ENCODE measurements around the gene TXLNB.

TXLNB gene

DNA sequence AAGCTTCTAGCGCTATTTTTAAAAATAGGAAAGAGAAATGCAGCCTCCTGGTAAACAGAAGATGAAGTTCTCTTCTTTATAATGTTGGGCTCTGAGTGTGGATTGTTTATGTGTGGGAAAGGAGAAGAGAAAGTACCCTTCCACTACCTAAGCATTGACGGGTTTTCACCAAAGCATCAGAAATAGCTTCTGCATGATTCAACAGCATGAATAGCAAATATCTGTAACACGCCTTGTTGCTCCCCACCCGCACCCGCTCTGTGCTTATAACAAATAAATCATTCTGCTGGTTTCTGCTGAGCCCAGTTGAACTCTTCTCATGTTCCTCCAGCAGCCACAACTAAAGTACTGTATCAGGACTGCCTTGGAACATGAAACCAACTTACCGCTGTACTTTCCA, 20.7 kb downstream of the TXLNB start:
- peak; percentile 60 for DNase-seq (ENCODE audit: low spot score)

DNA sequence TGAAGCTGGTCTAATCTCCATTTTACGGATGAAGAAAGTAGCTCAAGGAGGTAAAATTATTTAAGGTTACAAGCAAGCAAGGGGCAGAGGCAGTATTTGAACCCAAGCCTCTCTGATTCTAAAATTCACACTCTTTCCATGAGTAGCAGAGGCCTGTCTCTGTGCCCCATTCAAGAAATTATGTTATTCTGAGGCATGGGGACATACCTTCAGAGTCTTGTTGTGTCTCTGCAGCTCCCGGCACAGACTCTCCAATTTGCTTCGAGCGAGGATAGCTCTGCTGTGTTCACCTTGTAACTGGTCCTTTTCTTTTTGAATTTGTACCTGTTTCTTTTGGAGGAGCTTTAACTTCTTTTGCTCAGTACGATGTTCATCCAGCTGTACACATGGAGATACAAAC, 21.5 kb downstream of the TXLNB start:
- DNase-seq (ENCODE audit: low spot score), result no peak

DNA sequence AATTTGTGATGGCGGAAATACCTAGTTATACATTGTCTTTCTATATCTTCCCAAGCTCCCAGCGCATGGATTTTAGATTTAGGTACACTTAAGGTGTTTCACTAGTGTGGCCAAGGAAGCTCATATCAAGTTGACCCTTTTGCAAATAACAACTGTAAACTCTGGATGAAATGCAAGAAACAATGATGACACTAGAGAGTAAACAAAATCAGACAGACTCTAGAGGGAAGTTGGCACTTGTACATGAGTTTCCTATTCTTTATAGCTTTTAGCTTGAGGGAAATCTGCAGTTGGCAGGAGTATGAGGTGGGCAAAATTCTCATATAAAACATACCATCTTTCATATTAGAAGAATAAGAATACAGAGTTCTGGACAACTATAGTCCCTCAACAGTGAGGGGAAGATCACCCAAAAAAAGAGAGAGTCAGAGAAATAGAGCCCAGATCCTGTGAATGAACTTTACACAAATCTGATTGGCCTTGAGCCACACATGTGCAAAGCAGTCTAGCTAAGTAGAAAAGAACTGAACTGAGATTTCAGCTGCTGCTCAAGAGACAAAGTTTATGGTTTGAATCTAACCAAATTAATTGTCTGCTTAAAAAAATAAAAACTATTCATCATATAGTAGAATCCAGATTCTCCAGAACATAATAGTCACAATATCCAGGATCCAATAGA, 26.1 kb downstream of the TXLNB start:
- DNase-seq (ENCODE audit: low spot score), result no peak

DNA sequence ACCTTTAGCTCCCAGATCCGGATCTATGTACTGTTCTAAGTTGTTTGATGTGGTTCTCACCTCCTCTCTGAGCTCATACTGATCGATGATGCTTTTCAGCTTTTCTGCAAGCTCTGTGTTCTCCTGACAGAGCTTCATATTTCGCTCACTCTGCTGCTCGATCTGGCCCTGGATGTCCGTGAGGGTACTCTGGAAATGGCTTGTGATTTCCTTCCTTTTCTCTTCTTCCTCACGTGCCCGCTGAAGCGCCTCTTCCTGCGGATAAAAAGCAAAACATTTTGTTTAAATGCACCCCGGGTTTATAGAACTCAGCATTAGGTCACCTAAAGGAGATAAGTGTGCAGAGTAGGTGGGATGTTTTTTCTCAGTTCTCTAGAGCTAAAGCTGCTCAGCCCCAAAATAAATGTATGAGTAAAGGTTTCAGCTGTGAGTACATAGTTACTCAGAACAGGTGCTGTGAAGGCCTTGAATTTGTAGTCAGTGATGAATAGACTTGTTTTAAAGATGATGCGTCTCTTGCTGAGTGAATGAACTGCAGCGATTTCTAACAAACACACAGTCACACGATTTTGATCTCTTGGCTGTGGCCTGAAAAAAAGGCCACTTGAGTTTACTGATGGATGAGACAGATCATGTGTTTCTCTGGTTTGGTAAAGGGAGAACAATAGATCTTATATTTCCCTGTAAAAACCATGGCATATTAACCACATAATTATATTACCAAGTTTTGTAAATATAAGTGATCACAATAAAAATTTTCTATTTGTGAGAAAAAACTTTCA, 29.1 kb downstream of the TXLNB start:
- peak; percentile 12 for DNase-seq (ENCODE audit: low spot score)

DNA sequence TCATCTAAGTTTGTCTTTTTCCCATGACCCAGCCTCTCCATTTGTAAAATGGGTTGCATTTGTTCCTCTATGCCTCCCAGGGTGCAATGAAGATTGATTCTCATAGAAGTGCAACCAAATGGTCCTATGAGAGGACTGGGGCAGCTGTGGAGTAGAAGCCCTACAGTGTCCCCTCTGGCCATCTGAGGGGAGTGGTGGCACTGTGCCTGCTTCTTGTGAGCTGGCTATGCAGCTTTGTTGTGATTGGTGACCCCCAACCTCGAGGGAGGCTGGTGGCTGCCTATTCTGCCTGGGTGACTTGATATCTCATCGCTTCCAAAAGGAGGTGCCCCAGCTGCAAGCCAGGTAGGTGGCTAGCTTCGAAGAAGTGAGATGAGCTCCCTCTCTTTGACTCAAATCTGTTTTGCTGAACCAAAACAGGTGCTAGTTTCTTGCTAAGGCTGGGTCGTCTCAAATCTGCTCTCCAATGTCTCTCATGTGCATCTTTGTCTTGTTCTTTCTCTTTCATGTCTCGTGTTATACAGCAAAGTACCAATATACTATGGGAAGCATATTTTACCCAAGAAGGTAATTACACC, 33.9 kb downstream of the TXLNB start:
- no peak for DNase-seq (ENCODE audit: low spot score)

DNA sequence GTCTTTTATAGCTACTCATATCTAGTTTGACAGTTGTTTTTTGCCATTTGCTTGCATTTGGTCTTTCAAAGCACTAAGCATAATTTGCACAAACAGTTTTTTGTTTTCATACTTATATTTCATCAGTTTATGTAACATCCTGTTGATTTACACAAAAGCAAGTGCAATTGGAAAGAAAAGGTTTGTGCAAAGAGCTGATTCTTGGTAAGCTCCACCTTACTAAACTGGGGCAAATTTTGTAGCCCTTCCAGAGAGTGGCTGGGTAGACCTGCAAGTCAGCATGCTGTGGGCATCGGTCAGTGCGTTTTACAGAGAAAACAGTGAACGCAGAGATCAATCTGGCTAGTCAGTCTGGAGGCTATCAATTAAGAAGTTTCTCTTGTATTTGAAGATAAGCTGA, 34.5 kb downstream of the TXLNB start:
- no peak for DNase-seq (ENCODE audit: low spot score)

DNA sequence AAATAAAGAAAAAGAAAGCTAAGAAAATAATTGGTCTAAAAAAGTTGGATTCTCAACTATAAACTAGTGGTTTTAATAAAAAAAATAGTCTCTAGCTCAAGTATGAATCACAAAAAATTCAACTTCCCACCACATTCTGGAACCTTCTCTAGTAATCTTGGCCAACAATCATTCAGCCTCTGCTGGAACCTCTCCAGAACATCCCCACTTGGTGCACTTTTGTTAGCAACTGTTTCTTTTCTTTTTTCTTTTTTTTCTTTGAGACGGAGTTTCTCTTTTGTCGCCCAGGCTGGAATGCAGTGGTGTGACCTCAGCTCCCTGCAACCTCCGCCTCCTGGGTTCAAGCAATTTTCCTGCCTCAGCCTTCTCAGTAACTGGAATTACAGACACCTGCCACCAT, 35.7 kb downstream of the TXLNB start:
- no peak for DNase-seq (ENCODE audit: low spot score)

DNA sequence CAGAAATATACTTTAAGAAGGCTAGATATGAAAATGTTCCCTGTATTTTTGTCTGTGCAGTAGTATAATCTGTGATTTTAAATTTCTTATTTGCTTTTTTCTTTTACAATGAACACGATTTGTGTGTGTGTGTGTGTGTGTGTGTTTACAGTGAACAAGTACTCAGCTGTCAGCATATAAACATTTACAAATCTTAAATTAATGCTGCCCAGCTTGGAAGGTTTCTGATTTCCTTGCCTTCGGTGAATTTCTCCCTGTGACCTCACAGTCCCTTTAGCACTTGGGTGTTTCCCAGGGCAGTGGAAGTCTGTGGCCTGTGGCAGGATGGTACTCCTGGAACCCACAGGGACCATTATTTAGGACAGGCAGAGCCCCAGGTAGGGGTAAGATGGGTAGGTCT, 37.6 kb downstream of the TXLNB start:
- no peak for DNase-seq (ENCODE audit: low spot score)

DNA sequence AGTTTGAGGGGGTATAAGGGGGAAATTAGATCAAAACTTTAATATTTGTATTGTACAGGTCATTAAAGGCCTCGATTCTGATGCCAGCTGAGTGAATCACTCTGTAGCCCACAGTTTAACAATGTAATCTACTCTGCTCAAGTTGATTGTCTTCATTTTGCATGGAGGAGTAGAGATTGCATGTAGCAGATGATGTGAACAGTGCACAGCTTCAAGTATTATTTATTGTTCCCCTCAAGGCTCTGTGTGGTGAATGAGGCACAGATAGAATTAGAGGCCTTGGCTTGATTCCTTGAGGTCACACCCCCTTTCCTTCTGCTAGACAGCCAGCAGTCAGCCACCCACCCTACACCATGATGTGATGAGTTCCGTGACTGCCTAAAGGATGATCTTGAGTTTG, 38.1 kb downstream of the TXLNB start:
- no peak for DNase-seq (ENCODE audit: low spot score)

DNA sequence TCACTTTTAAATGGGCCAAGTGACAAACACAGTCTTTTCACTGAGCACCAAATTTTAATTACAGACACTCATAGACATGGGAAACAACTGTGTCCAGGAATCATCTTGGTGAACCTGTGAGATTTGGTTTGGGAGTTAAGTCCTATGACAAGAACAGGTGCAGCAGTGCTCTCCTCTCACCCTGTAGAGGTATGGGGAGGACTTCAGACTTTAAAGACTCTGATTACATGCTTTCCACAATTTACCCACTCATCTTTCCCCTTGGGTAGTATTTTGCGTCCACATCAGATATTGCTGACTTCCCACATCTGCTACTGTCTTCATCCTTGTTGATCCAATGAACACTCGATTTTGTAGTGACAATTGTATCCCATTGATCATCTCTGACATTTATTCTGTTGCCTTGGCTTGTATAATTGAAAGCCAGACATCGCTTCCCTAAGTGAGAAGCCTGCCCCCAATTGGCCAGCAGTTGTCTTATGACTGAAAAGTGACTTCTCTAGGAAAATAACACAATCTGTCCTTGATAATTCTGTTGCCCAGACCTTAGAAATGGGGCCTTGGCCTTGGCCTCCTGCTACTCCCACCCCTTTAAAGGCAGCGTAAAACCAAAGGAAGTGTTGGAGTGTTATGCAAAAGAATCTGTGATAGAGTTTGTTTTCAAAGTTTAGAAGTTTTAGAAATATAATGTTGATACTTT, 40.0 kb downstream of the TXLNB start:
- DNase-seq (ENCODE audit: low spot score), result no peak

DNA sequence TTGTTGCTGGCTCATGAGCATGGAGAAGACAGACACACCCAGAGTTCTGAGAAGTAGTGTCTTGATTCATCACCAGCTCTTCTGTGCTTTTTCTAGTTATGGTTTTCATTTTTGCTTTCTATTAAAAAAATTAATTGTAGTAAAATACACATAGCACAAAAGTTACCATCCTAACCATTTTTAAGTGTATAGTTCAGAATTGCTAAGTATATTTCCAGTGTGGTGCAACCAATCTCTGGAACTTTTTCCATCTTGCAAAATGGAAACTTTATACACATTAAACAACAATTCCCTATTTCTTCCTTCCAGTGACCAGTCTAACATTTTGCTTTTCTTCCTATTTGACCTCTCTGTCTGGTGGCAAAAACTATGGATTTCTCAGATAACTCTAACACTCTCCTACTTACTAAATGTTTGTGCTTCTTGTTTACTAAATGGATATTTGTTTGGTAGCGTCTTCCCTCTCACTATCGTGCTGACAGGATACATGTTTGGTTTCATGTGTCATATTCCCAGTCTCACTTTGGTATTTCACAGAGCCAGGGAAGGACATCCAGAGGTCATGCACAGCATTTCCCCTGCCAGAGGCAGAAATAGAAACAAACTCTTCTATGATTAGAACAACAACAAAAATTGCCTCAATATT, 40.6 kb downstream of the TXLNB start:
- no peak for DNase-seq (ENCODE audit: low spot score)

DNA sequence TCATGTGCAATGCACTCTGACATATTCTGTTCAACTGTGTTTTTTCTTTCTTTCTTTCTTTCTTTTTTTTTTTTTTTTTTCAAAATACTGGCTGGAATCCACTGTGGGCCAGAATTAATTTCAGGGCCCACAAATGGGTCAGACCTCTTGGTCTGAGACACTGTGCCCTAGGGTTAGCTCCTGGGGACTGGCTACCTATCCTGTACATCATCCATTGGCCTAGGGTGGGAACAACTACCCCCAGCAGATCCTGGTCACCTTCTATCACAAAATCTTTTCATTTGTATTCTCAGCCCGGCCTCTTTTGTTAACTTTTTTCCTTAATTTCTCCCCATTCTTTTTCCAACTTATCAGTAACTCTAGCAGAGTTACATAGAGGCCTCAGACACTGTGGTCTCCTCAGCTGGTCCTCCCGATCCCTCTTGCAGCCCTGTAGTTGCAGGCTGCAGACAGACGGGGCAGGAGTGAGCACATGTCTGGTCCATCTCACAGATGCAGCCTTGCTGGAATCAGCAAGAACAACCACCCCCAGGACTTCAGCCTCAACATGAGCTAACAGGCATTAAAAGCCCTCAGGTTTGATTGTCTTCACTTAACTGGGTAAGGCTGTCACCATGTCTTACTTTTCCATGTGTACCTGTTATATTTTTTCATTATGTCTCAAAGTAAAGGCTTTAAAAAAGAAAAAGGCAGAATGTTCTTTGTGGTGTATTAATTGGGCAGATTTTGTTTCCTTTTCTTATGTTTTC, 41.3 kb downstream of the TXLNB start:
- DNase-seq (ENCODE audit: low spot score), result peak; percentile 79

DNA sequence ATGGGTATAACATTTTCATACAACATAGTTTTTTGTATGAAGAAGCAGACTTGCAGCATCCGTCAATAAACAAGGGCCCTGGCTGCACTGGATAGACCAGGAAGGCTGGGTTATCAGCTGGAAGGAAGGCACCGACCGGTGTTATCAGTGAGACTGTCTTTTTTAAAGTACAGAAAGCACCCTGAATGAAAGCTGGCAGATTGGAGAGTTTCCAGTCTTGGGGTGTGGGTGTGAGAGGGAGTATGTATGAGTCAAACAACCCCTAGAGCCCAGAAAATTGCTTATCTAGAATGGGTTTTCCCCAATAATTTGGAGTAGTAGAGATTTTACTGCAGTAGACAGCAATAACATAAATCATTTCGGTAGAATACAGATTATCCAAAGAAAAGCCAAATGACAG, 42.4 kb downstream of the TXLNB start:
- DNase-seq (ENCODE audit: low spot score), result no peak

DNA sequence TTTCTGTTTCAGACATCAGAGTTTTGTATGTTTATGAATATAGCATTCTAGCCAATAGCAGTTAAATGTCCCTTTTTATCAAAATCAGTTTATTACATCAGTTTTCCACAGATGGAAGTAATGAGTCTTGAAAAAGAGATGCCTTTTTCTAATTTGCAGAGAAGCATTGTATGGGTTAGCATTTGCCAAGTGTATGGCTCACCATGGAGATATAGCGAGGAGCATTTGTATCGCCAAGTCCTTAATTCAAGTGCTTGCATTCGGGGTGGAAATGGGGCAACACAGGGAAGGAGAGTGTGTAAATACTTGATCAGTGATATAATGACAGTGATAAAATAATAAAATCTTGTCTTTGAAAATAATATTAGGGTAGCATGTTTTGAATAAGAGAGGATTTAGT, 42.9 kb downstream of the TXLNB start:
- DNase-seq (ENCODE audit: low spot score), result no peak

DNA sequence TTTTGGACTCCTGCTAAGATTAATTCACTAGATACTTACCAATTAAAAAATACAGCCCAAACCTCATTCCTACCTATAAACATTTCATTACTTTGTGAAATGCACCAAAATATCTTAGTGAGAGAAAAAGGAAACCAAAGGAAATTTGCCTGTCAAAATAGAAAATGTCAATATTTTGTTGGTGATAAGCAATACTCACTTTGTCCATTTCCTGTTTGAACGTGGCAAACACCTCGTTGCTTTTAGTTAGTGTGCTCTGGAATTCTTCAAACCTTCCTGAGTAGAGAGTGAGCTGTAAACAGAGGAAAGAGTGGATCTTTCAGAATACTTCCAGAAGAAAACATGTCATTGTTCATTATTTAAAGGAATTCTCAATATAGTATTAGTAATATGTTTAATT, 44.2 kb downstream of the TXLNB start:
- DNase-seq (ENCODE audit: low spot score), result no peak

DNA sequence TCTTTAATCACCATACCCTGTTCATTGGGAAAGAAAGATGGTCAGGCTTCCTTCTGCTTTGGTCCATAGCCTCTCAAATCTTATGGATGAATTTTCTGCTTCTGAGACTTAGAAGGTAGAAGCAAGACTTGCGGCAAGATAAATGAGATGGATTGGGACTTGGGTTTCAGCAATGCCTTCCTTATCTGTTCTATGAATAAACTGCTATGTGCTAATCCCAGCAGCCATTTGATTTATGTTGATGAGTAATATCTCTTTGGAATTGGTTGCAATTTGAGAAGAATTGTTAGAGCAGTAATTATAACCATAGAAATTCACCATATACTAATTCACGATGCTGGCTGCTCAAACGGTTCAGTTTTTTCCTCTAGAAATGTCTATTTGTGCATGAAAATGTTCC, 48.3 kb downstream of the TXLNB start:
- DNase-seq (ENCODE audit: low spot score), result no peak

DNA sequence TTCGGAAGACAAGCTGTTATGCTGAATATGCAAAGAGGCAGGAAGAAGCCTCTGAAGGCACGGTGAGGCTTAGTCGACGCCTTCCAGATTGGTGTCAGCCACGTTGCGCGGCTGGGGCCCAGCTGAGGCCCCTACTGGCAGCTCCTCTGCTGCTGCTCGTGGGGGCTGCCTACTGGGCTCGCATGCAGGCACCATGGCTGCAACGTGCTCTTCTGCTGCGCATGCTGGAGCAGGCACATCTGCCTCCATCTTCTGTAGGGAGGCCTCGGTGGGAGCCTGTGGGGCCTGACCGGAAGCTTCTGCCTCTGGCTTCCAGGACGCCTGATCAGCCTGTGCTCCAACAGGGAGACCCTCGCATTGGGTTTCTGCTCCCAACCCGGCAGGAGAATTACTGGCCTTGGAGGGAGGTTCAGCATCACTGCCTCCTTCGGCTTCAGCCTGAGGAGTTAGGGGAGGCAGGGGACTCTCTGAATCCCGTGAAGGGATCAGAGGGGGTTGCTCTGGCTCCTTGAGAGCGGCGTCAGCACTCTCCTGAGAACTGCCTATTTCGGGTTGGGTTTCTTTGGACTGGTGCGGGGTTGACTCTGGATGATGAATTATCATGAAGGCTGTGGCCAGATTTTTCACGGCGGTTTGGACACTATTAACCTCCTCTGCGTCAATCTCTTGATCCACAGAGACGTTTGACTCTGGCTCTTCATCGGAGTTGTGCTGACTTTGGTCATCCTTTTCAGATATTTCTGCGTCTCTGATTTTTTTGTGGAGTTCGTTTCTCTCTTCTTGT, 49.1 kb downstream of the TXLNB start:
- DNase-seq (ENCODE audit: low spot score), result no peak

DNA sequence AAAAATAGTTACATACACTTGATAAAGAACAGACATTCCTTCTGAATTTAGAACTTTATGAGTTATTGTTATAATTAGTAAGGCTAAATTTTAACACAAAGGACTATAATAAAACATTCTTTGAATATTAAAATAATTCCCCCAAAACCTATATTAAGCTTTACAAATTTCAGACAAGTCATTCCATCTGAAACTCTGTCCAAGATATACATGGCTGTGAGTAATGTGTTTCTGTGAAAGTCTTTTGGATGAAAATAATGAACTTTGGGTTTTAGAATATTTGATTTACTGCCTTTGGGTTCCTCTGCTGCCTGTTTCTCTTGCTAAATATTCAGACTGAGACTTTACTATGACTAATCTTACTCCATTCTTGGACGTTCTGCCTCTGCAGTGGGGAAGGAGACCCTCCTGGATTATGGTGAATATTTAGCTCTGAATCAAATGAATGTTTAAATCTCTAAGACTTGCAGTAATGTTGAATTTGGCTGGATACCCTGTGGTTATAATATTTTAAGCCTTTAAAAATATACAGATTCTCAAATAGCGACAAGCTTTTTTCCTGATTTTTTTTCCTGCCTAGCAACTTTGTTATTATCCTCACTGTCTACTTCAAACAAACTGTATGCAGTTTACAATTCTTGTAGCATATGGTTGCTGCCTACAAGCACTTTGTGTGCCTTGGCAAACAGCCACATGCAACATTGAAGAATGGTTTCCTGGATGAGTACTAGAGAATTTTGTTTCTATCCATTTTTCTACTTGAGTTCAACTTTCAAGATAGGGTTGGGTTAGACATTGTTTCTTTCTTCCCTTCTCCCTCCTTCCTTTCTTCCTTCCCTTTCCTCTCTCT, 51.4 kb downstream of the TXLNB start:
- no peak for DNase-seq (ENCODE audit: low spot score)

DNA sequence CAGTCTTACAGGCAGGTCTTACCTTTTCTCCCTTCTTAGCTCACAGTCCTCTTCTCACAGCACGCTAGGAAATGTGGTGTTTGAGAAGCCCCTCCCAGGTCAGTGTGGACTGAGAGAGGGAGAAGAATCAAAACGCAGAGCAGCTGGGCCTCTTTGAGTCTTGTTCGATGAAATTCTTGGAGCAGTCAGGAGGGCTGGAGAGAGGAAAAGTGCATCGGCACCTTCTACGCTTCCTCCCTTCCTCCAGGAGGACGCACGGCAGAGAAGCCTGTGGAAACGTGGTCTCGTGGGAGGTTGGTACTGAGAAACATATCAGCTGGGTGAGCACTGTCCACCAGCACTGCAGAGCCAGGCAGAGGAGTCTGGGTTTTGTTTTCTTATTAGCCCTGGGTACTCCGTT, 52.7 kb downstream of the TXLNB start:
- DNase-seq (ENCODE audit: low spot score), result no peak

DNA sequence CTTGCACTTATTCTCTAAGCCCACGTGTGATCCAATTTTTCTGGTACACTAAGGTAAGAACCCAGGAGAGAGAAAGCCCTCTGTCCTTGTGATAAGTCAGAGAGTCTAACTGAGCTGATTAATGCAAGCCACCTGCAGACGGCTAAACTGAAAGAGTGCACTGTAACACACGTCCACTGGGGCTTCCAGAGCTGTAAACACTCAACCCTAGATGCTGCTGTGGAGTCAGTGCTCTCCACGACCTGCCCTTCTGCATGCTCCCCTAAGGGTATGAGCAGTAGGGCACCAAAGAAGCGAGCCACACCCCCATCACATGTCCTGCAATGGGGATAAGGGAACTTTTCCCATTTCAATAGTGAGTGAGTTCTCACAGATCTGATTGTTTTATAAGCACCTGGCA, 55.7 kb downstream of the TXLNB start:
- no peak for DNase-seq (ENCODE audit: low spot score)
